ENCODE data around the gene PPP1R12C.

- TF ChIP-seq CTCF (IDR thresholded peaks at IDR 0.05 in 4 of 5, conservative IDR thresholded peaks at IDR 0.05 in 1 of 5) (no peak), POLR2A (IDR thresholded peaks at IDR 0.05) (no peak)
Observed at GRCh38 chr19:55089342-55089944, 28.0 kb downstream of the PPP1R12C start.

Data from gastrocnemius medialis (tissue), 4 donors.